ENCODE data around the gene LRMDA. TPM values are rescaled to one million over a fixed set of nuclear protein-coding genes. Genes with fewer than 3 reads are reported as not detected.

The LRMDA gene
- total RNA-seq, 1 donor from 2014 or later, result 19.4 TPM

DNA sequence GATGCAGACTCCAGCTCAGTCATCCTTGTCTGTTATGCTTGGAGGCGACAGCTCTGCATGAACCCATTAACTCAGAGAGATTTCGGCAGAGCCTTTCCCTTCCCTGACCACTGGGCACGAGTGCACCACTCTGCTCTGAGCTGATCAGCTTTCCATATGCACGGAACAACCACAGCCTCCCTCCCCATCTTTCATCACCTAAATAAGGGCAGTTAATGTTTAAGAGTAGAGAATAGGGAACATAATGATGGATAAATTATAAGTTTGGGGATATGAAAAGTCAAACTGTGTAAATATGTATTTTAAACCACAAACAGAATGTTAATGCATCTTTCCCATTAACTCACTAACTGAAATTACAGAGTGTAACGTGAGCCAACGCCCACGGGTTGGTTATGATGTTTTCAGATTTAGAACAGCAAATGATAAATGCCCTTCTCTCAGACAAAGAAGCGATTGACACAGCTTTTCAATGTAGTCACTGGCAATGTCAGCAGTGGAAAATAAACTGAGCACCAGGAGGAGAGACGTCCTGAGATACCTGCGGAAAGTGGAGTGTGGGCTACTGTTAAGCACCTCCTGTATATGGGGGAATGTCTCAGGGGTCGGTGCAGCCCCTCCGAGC lies 658.2 kb downstream of the LRMDA start:
- no peak overlapping the region for H3K4me3 Mint-ChIP-seq (ENCODE audit: unreplicated experiment)
- H3K27me3 Mint-ChIP-seq (ENCODE audit: unreplicated experiment), result no peaks in the 10 kb centered on the region
- no peak overlapping the region for H3K27ac Mint-ChIP-seq (ENCODE audit: unreplicated experiment)
- DNase-seq (ENCODE audit: low spot score), result no peak
- H3K4me1 Mint-ChIP-seq (ENCODE audit: unreplicated experiment), result no peaks in the 10 kb centered on the region
- H3K36me3 Mint-ChIP-seq (ENCODE audit: low read depth, unreplicated experiment), result no peaks in the 10 kb centered on the region
- no peaks in the 10 kb centered on the region for H3K9me3 Mint-ChIP-seq (ENCODE audit: unreplicated experiment)
- TF ChIP-seq CTCF (IDR thresholded peaks at IDR 0.05; ENCODE audit: unreplicated experiment), result no peak

DNA sequence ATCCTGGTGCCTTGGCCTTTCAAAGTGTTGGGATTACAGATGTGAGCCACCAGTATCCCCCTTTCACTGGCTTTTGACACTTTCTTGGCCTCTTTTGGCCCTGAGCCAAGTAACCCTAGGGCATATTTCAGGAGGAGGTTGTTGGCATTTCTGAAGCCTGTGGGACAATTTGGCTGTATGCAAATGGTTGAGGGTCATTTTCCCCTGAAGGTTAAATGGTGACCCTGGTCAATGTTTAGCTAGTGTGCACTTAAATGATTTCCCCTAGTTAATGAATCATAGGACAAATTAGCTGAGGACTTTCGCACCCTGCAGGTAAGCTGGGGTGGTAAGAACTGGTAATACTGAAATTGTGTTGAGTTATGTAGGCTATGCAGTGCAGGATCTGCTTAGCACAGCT lies 660.5 kb downstream of the LRMDA start:
- no peak for TF ChIP-seq CTCF (IDR thresholded peaks at IDR 0.05; ENCODE audit: unreplicated experiment)
- H3K4me1 Mint-ChIP-seq (ENCODE audit: unreplicated experiment), result no peaks in the 10 kb centered on the region
- H3K27me3 Mint-ChIP-seq (ENCODE audit: unreplicated experiment), result no peaks in the 10 kb centered on the region
- no peaks in the 10 kb centered on the region for H3K36me3 Mint-ChIP-seq (ENCODE audit: low read depth, unreplicated experiment)
- H3K9me3 Mint-ChIP-seq (ENCODE audit: unreplicated experiment), result no peaks in the 10 kb centered on the region
- no peak for DNase-seq (ENCODE audit: low spot score)
- H3K4me3 Mint-ChIP-seq (ENCODE audit: unreplicated experiment), result no peak overlapping the region
- no peak overlapping the region for H3K27ac Mint-ChIP-seq (ENCODE audit: unreplicated experiment)

DNA sequence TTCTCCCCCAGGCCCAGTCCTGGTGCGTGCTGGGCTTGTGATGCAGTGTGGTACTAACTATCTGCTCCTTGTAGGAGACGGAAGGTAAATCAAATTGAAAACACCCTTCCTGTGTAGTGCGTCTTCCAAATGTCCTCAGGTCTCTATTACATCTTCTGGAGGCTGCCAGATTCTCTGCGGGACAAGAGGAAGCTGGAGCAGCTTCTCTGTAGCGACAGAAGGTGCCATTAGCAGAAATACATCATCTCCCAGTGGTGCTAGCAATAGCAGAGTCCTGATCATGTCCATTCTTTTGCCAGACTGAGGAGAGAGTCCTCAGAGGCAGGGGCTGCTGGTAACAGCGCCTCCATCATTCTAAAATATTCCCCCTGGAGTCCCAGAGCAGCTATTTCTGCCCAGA lies 675.2 kb downstream of the LRMDA start:
- Mint-ChIP-seq H3K36me3 (ENCODE audit: low read depth, unreplicated experiment) (no peaks in the 10 kb centered on the region), H3K4me1 (ENCODE audit: unreplicated experiment) (no peaks in the 10 kb centered on the region), H3K27me3 (ENCODE audit: unreplicated experiment) (no peaks in the 10 kb centered on the region), H3K27ac (ENCODE audit: unreplicated experiment) (no peak overlapping the region), H3K4me3 (ENCODE audit: unreplicated experiment) (no peak overlapping the region), H3K9me3 (ENCODE audit: unreplicated experiment) (no peaks in the 10 kb centered on the region)
- no peak for TF ChIP-seq CTCF (IDR thresholded peaks at IDR 0.05; ENCODE audit: unreplicated experiment)
- no peak for DNase-seq (ENCODE audit: low spot score)

GRCh38 chr10:76108563-76109359 lies 677.3 kb downstream of the LRMDA start:
- no peaks in the 10 kb centered on the region for H3K36me3 Mint-ChIP-seq (ENCODE audit: low read depth, unreplicated experiment)
- H3K27me3 Mint-ChIP-seq (ENCODE audit: unreplicated experiment), result no peaks in the 10 kb centered on the region
- no peak for DNase-seq (ENCODE audit: low spot score)
- H3K9me3 Mint-ChIP-seq (ENCODE audit: unreplicated experiment), result no peaks in the 10 kb centered on the region
- no peaks in the 10 kb centered on the region for H3K4me1 Mint-ChIP-seq (ENCODE audit: unreplicated experiment)
- H3K27ac Mint-ChIP-seq (ENCODE audit: unreplicated experiment), result no peak overlapping the region
- TF ChIP-seq CTCF (IDR thresholded peaks at IDR 0.05; ENCODE audit: unreplicated experiment), result no peak
- no peak overlapping the region for H3K4me3 Mint-ChIP-seq (ENCODE audit: unreplicated experiment)

- H3K4me3 Mint-ChIP-seq (ENCODE audit: unreplicated experiment), result no peak overlapping the region
- no peak overlapping the region for H3K27ac Mint-ChIP-seq (ENCODE audit: unreplicated experiment)
- H3K4me1 Mint-ChIP-seq (ENCODE audit: unreplicated experiment), result no peaks in the 10 kb centered on the region
- no peaks in the 10 kb centered on the region for H3K36me3 Mint-ChIP-seq (ENCODE audit: low read depth, unreplicated experiment)
- H3K9me3 Mint-ChIP-seq (ENCODE audit: unreplicated experiment), result no peaks in the 10 kb centered on the region
- DNase-seq (ENCODE audit: low spot score), result no peak
- no peak for TF ChIP-seq CTCF (IDR thresholded peaks at IDR 0.05; ENCODE audit: unreplicated experiment)
- H3K27me3 Mint-ChIP-seq (ENCODE audit: unreplicated experiment), result no peaks in the 10 kb centered on the region
Measured at GRCh38 chr10:76111404-76111803, 680.0 kb downstream of the LRMDA start.
